Mammary epithelial cell (primary cell): ENCODE measurements around the gene SLC1A4.

ENCODE experiments used
- EZH2 ChIP-seq: IDR thresholded peaks from 2 replicates; pipeline ENCODE4 v1.6.1; 2012; ENCODE audit warnings: low read length, inconsistent platforms, borderline replicate concordance
- TF ChIP-seq, protein P1 (sequence below), 2 donors: IDR thresholded peaks in 1 of 2; conservative IDR thresholded peaks in 1 of 2; 2 replicates each; pipeline ENCODE4 v1.5.1; 2011 to 2012; ENCODE audit warnings: inconsistent platforms in 2 of 2, low read length in 2 of 2, mild to moderate bottlenecking in 2 of 2, control low read depth in 1 of 2, low read depth in 1 of 2; ENCODE audit not compliant: insufficient read depth in 1 of 2; ENCODE audit errors: extremely low read depth in 1 of 2

DNA sequence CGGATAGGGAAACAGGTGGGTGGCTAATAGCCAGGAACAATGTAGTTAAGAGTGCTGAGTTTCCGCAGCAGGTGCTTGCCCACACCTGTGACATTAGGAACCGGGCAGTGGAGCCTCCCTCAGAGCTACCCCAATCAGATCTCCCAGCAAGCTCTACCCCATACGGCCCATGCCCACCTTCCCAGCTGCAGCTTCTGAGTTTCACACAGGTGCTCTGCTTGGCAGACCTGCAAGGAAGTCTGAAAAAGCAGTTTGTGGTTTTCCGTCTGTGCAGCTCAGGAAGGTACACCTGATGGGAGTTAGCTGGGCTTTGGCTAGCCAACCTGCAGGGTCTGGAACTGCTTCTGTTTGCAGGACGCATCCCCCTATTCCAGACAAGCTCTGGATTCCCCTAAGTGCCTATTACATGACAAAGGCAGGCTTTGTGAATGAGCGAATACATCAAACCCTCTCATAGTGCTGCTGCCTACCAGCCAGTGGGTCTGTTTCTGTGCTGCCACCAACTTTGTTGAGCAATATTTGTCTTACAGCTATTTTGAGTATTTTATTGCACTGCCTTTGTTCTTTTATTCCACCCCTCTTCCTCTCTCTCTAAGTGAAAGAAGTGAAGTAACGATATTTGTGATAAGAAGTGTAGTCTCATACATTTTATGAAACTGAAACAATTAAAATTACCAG is 42.3 kb downstream of the SLC1A4 start:
- TF ChIP-seq, protein P1, sequence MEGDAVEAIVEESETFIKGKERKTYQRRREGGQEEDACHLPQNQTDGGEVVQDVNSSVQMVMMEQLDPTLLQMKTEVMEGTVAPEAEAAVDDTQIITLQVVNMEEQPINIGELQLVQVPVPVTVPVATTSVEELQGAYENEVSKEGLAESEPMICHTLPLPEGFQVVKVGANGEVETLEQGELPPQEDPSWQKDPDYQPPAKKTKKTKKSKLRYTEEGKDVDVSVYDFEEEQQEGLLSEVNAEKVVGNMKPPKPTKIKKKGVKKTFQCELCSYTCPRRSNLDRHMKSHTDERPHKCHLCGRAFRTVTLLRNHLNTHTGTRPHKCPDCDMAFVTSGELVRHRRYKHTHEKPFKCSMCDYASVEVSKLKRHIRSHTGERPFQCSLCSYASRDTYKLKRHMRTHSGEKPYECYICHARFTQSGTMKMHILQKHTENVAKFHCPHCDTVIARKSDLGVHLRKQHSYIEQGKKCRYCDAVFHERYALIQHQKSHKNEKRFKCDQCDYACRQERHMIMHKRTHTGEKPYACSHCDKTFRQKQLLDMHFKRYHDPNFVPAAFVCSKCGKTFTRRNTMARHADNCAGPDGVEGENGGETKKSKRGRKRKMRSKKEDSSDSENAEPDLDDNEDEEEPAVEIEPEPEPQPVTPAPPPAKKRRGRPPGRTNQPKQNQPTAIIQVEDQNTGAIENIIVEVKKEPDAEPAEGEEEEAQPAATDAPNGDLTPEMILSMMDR (conservative IDR thresholded peaks at IDR 0.05 in 1 of 2, IDR thresholded peaks at IDR 0.05 in 1 of 2; ENCODE audit: extremely low read depth in 1 of 2, insufficient read depth in 1 of 2, low read depth in 1 of 2, low read length in 2 of 2) = no peak
- TF ChIP-seq EZH2 = no peak
